ENCODE results near the gene PTPN3. TPM values are rescaled to one million over a fixed set of nuclear protein-coding genes. Genes with fewer than 3 reads are reported as not detected.

The PTPN3 gene
- total RNA-seq, 1 donor from 2014 or later: 0.61 TPM

DNA sequence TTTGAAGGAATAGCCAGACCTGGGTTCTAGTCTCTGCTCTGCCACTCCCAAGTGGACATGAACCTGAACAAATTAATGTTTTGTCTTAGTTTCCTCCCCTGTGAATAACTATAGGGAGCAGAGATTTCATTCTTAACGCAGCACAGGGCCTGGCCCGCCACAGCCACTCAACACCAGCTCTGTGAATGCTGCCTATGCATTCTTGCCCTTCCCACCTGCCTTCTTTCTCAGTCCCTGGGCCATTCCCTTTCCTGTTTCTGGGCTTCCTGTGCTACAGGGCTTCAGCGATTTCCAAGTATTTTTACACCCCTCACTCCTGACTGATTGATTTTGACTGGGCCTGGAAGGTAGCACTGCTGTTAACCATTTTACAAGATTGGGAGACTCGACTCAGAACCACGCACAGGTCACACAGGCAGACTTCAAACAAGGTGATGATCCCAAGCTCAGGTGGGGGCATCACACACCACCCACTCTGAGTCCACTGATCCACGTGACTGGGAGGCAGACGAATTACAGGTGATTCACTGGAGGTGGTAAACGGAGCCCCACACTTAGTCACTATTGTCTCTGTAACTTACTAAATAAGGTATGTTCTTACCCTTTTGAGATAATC is 21.4 kb downstream of the PTPN3 start:
- intact Hi-C loops (cut with micrococcal nuclease): no loop called here

- intact Hi-C loops (cut with micrococcal nuclease): no loop called here
These were observed 22.6 kb downstream of the PTPN3 start for GRCh38 chr9:109475526-109475925.

GRCh38 chr9:109474944-109475343 is 23.2 kb downstream of the PTPN3 start:
- intact Hi-C loops (cut with micrococcal nuclease): no loop called here

DNA sequence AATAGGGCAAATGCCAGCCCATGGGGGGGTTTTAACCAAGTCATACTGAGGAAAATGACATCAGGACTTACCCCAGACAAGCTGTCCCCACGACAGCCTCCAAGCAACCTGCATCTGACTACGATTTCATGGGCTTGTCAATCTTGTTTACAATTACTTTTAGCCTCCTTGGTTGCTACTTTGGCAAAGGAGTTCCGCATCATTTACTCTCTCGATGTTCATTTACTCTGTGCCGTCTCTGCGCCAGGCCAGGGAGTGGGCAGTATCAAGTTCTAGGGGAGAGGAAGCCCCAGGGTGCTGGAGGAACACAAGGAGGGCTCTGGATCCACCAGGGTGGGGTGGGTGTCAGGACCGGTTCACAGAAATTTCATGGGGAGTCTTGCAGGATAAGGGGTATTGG is 23.9 kb downstream of the PTPN3 start:
- intact Hi-C loops (cut with micrococcal nuclease): no loop called here

DNA sequence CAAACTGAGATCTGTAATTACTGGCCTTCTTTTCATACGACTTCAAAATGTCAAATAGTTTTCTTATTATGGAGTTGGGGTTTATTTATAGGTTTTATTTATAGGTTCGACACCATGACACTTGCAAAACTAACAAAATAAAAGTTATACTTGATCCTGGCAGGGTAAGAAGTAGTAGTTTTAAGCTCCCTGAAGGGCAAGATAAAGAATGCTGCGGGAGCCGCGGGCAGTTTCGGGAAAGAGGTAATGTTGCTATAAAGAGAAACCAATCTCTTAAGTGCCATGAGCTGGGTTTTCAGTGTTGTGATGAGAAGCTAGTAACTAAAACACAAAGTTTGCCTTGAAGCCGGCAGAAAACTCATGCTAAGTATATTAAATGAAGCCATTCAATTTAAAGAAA is 24.8 kb downstream of the PTPN3 start:
- intact Hi-C loops (cut with micrococcal nuclease): no loop called here

GRCh38 chr9:109471475-109472393 is 26.4 kb downstream of the PTPN3 start:
- intact Hi-C loops (cut with micrococcal nuclease): no loop called here

DNA sequence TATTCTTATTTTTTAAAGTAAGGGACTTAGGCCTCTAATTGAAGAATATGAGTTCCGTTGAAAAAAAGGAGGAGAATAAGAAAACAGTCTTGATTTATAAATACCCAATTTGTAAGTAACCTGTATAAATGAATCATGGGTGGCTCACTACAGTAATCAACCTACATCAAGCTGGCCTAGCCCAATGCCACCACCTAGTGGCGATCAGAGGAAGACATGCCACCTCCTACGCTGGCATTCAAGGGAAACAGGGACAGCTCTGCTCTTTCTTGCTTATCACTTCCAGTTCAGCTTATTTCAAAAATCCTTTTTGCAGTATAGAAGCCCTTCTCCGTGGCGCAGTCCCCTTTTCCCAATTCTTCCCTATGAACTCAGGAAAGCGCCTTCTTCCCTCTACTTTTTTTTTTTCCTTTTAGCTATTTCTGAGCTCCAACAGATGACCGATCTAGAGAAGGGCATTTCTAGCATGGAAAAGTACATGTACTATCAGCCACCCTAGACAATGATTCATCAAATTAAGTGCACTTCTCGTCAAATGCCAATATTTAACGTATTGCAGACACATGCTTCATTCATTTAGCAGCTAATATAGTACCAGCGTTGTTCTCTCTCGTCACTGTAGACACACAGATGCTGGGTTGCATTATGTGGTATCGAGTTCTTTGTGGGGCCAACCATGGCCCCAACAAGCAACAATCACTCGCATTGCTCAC is 28.3 kb downstream of the PTPN3 start:
- intact Hi-C loops (cut with micrococcal nuclease): loop anchor here (1.0 to 10.0 kb wide), 6 partner anchors 30 to 355 kb away; partner anchors contain the start of genes EPB41L4B and TMEM245

- intact Hi-C loops (cut with micrococcal nuclease): loop anchor here (1.0 to 10.0 kb wide), 6 partner anchors 29 to 354 kb away; partner anchors contain the start of genes EPB41L4B and TMEM245
These were observed 29.2 kb downstream of the PTPN3 start for GRCh38 chr9:109468927-109469326.

DNA sequence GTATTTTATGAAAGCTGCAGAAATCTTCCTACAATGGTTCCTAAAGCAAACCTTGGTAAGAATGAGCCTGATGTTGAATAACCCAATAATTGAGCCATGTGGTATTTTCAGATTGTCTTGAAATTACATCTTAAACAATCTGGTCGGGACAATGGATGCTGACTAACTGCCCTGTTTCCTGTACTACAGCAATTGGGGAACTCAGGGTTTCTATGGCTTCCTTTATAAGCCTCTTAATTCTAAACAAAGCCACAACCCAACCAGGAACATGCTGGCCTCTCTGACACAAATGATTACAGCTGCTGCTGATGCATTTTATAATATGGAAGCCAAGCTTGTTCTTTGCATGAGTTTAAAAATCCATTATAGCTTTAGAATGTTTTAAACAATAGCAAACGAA is 30.2 kb downstream of the PTPN3 start:
- intact Hi-C loops (cut with micrococcal nuclease): loop anchor here (2.0 to 10.0 kb wide), 3 partner anchors 57 to 353 kb away; partner anchors contain the start of genes EPB41L4B and TMEM245

GRCh38 chr9:109466623-109467590 is 31.2 kb downstream of the PTPN3 start:
- intact Hi-C loops (cut with micrococcal nuclease): loop anchor here (10.0 kb wide), 1 partner anchor 352 kb away; the partner anchor contains the start of gene TMEM245

DNA sequence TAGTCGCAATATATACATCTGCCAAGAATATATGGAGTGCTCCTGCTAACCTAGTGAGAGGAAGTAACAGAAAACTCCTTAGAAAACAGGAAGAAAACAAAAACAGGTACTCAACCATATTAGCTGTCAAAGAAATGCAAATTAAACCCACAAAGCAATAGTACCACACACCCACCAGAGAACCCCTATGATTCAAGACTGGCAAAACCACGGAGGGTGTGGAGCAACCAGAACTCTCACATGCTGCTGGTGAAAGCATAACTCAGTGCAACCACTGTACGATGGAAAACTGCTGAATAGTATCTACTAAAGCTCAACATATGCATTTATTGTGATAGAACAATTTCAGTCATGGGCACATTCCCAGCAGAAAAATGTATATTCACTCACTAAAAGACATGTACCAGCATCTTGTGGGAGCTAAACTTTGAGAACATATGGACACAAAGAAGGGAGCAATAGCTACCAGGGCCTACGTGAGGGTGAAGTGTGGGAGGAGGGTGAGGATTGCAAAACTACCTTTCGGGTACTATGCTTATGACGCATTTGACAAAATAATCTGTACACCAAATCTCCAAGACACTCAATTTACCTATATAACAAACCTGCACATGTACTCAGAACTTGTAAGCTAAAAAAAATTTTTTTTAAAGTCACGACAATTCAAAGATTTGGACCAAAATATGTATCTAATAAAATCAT is 34.0 kb downstream of the PTPN3 start:
- intact Hi-C loops (cut with micrococcal nuclease): loop anchor here (10.0 kb wide), 1 partner anchor 349 kb away; the partner anchor contains the start of gene TMEM245

DNA sequence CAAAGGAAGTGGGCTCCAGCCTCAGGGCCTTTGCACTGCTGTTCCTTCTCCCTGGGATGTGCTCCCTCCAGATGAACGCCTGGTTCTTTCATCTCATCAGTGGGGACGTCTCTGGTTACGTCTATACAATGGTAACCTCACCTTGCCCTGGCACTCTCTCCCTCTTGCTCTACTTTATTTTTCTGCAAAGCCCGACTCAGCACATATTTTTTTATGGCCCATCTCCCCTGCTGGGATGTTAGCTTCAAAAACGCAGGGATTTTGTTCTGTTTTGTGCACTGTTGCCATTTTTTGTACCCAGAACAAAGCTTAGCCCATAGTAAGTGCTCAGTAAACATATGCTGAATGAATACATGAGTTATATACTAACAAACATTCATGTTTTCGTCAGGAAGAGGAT is 37.5 kb downstream of the PTPN3 start:
- intact Hi-C loops (cut with micrococcal nuclease): loop anchor here (10.0 kb wide), 1 partner anchor 346 kb away; the partner anchor contains the start of gene TMEM245

DNA sequence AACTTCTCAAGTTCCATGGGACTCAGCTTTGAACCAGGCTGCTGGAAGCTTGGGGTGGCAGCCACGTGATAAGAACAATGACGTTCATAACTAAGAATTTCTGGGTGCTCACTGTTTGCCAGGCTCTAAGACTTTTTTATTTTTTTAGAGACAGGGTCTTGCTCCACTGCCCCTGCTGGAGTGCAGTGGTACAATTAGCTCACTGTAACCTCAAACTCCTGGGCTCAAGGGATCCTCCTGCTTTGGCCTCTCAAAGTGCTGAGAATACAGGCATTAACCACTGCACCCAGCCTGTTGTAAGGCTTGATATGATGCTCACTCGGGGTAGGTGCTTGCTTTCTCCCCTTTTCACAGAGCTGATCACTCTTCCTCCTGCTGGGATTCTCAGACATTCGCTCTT is 38.7 kb downstream of the PTPN3 start:
- intact Hi-C loops (cut with micrococcal nuclease): no loop called here

- intact Hi-C loops (cut with micrococcal nuclease): no loop called here
These were observed 39.5 kb downstream of the PTPN3 start for GRCh38 chr9:109458453-109459211.

DNA sequence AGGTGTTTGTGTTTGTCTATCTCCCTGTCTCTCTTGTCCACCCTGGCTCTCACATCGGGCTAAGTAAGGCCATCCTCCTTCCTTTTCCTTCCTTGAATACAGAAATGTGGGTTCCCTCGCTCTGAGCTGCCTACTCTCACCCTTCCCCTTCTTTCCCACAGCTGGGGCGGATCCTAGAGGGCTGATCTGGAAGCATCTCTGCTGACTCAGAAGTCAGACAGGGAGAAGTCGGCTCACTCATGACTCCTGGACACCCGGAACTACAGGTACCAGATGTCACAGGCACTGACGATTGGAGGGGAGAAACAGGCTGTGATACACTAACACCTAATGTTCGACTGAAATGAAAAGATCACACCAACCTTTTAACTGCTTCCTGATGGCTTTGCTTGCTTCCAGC is 41.3 kb downstream of the PTPN3 start:
- intact Hi-C loops (cut with micrococcal nuclease): no loop called here

GRCh38 chr9:109455861-109456260 is 42.2 kb downstream of the PTPN3 start:
- intact Hi-C loops (cut with micrococcal nuclease): no loop called here

GRCh38 chr9:109455391-109455790 is 42.7 kb downstream of the PTPN3 start:
- intact Hi-C loops (cut with micrococcal nuclease): no loop called here

DNA sequence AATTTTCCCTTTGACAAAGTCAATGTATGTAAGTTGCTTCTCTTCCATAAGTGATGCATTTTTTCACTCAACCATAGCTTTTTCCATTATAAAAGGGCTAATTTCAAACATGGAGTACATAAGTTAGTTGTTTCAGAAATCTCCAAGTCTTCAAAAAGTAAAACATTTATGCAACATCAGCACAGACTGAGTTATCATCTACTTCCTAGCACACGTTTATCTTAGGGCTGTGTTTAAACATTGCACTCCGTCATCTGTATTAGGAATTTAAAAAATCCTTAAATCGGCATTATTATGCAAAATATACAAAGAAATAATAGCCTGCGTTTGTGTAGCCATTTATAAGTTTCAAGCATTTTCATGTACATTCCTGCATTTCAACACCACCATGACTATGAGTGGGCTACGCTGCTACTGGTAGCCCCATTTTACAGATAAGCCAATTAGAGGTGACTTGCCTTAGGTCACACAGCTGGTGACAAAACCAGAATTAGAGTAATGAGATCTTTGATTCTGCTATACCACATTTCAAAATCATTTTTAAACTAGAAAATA is 43.4 kb downstream of the PTPN3 start:
- intact Hi-C loops (cut with micrococcal nuclease): no loop called here

- intact Hi-C loops (cut with micrococcal nuclease): no loop called here
These were observed 44.1 kb downstream of the PTPN3 start for GRCh38 chr9:109454041-109454440.

Measured in T-helper 2 cell treated with Interferon-gamma antibody and Interleukin-4, amounts not matched to agents 100 ng/mL and 5 ng/mL, for 36 hours (primary cell).